NCI-H2107 (cell line): ENCODE results near the gene ASTL.

ENCODE experiments used
- DNase-seq: peaks from one replicate; lab custom pipeline; 2025; lab: John Stamatoyannopoulos, UW

The ASTL gene

GRCh38 chr2:96112501-96113366 is 25.6 kb downstream of the ASTL start:
- no peak for DNase-seq

GRCh38 chr2:96111823-96112500 is 26.3 kb downstream of the ASTL start:
- DNase-seq, result no peak

- DNase-seq, result no peak
Measured at GRCh38 chr2:96111257-96111640, 27.1 kb downstream of the ASTL start.

- DNase-seq, result no peak
Measured at GRCh38 chr2:96110621-96111256, 27.6 kb downstream of the ASTL start.

GRCh38 chr2:96109931-96110511 is 28.3 kb downstream of the ASTL start:
- no peak for DNase-seq

GRCh38 chr2:96109361-96109680 is 29.0 kb downstream of the ASTL start:
- no peak for DNase-seq

- no peak for DNase-seq
Measured at GRCh38 chr2:96108541-96109360, 29.6 kb downstream of the ASTL start.

- DNase-seq, result no peak
Measured at GRCh38 chr2:96108151-96108540, 30.2 kb downstream of the ASTL start.

- no peak for DNase-seq
Measured at GRCh38 chr2:96107708-96108065, 30.6 kb downstream of the ASTL start.

GRCh38 chr2:96106991-96107707 is 31.2 kb downstream of the ASTL start:
- DNase-seq, result no peak

GRCh38 chr2:96105994-96106715 is 32.1 kb downstream of the ASTL start:
- no peak for DNase-seq

GRCh38 chr2:96105152-96105915 is 33.0 kb downstream of the ASTL start:
- no peak for DNase-seq

GRCh38 chr2:96104487-96104861 is 33.8 kb downstream of the ASTL start:
- DNase-seq, result no peak

- DNase-seq, result no peak
Measured at GRCh38 chr2:96103761-96104486, 34.4 kb downstream of the ASTL start.

- DNase-seq, result no peak
Measured at GRCh38 chr2:96103187-96103601, 35.1 kb downstream of the ASTL start.

GRCh38 chr2:96102596-96103186 is 35.6 kb downstream of the ASTL start:
- no peak for DNase-seq

GRCh38 chr2:96100893-96101304 is 37.4 kb downstream of the ASTL start:
- DNase-seq, result no peak

- DNase-seq, result no peak
Measured at GRCh38 chr2:96099861-96100798, 38.2 kb downstream of the ASTL start.
